Fibroblast of the conjunctiva (primary cell): Measurements from ENCODE around the gene CD2BP2.
"Not testable (repeated sequence)": the region's sequence is repeated elsewhere in the genome, so short reads cannot be mapped to it uniquely, and the experiment has no call there.

Experiments
- DNase-seq: peaks from one replicate; pipeline ENCODE4 v3.0.0-alpha.2; 2010; ENCODE audit warnings: low read depth

The CD2BP2 gene

GRCh38 chr16:30358990-30359870 is 4.1 kb upstream of the CD2BP2 start:
- no peak for DNase-seq

DNA sequence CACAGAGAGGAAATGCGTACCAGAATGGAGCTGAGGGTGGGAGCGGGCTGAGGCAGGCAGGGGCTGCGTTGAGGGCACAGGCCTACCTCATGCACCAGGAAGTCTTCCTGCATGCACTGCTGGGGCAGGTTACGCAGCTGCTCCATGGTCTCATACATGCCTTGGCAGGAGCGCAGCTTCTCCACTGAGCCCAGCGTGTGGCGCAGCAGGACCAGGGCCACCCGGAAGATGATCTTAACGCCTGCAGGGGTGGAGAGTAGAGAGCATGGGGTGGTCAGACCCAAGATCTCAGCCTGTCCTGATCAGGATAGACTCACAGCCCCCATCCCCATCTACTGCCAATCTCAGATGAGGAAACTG is 3.4 kb upstream of the CD2BP2 start:
- no peak for DNase-seq

DNA sequence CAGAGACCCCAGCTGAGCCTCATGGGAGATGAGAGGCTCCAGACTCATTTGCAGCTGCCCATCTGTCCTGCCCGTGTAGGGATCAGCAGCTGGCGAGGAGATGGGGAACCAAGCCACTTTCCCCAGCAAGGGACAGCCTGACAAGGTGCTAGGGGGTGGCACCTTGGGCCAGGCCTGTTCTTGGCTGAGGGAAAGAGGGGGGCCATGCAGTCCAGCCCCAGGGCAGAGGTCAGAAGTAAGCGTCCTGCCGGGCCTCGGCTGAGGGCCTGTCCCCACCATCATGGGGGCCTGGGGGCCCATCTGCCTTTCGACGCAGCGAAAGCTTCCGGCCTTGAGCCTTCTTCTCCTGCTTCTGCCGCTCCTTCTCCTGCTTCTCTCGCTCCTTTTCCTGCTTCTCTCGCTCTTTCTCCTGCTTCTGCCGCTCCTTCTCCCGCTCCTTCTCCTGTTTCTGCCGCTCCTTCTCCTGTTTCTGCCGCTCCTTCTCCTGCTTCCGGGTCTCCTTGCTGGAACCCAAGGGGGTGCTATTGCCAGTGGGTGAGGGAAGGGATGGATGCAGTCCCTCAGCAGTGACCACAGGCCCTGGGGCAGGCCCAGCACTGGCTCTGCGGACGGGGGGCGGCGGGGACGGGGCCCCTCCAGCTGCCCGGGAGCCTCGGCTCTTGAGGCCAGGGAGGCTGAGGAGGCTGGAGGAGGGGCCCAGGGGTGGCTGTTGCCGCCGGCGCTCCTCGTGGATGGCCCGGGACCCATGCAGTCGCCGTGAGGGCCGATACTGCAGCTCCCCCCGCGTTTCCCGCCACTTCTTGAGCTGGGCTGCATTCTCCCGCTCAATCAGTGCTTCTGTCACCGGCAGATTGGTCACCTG is 2.8 kb upstream of the CD2BP2 start:
- no peak for DNase-seq

DNA sequence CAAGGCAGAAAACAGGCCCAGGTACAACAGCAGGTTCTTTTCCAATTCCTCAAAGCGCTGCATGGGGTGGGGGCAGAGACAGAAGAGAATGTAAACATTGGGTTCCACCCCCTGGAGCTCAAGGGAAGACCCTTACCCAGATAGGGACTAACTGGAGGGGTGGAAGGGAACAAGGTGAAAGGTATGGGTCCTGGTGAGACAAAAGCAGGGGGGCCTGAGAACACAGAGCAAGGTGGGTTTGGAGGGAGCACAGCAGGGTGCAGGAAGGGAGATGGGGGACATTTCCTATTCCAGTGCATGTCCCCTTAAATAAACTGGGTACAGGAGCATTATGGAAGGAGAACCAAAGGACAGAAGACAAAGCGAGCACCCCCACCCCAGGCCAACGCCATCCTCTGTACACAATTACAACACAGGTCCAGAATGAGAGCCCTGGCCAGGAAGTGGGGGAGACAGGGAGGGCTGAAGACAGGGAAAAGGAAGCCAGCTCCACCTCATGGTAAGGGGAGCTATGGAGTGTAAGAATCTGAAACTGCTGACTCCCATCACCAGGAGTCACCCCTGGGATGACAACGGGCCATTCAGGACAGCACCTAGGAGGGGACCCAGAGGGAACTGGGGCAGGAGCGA is 2.1 kb upstream of the CD2BP2 start:
- no peak for DNase-seq

DNA sequence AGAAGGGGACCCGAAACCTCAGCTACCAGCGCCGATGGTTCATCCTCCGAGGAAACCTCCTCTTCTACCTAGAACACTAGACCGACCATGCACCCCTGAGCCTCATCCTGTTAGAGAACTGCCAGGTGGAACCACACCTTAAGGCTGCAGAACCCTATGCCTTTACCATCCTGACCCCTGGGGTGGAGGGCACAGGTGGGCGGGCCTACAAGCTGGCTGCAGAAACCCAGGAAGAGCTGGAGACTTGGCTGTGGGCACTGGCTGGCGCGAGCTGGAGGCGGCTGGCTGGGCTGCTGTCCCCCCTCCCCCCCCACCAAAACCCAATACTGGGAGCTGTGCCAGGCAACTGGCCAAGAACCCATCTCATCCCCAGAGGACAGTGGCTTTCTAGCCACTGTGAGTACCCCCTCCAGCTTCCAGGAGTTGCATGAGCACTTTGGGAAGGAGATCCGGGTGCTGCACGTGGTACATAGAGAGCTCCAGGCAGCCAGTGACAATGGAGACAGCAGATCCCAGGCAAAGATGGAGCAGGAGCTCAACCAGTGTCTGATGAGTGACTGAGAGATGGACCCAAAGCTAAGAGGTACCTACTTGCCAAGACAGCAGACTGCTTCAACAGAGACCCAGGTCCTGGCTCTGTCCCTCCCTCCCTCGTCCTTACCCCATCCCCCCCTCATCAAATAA is 1.4 kb upstream of the CD2BP2 start:
- no peak for DNase-seq

GRCh38 chr16:30355954-30356308 is 823 bp upstream of the CD2BP2 start:
- no peak for DNase-seq

- no peak for DNase-seq
These were observed 525 bp downstream of the CD2BP2 start for GRCh38 chr16:30354423-30355143.

- DNase-seq = no peak
These were observed 1.5 kb downstream of the CD2BP2 start for GRCh38 chr16:30353438-30354129.

DNA sequence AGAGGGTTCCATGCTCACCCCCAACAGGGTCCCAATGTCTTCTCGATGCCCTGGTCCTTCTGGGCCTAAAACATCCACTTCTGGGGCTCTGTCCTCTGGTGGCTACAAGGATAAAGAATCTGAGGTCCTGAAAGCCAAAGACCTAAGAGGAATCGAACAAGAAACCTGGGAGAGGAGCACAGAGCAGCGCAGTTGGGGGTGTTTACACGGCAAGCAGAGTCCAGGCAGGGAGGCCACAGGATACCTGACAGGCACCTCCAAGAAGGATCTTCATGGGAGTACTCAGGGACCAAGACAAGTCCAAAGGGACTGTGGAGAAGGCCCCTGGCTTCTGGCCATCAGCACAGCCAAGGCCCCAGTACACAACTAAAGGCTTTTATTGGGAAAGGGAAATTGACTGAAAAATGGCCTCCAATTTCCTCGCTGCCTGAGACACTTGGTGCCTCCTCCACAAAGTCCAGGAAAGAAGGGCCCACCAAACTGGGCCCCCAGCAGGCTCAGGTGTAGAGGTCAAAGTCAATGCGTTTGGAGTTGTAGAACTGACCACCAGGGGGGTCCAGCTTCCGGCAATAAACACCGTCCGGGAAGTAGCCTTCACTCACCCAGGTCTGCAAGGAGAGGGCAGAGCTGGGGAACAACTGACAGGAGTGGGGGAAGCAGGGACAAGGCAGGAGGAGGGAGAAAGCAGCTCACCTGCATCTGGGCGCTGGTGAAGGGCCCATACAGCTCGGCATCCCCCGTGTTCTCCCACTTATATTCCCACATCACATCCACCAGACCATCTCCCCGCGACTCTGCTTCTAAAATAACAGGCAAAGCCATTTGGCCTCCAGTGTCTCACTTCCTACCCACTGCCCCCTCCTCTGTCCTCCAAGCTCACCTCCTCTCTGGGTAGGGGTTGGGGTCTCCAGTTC is 2.4 kb downstream of the CD2BP2 start:
- DNase-seq = no peak

GRCh38 chr16:30351586-30352419 is 3.3 kb downstream of the CD2BP2 start:
- DNase-seq = peak; percentile 91

DNA sequence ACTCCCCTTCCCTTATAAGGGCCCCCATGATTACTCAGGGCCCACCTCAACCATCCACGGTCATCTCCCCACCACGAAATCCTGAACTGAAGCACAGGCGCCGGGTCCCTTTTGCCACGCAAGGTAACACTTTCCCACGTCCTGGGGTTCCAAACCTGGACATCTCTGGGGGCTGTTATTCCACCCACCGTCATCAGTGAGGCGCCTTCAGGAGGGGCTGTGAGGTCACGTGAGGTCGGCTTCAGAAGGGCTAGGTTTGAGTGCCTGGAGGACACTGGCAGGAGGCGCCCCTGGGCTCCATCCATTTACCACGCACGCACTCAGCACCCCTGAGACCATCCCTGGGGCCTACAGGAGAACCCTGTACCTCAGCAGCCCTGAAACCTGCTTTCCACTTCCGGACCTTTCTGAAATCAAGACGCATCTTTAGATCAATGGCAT is 4.1 kb downstream of the CD2BP2 start:
- DNase-seq = no peak

DNA sequence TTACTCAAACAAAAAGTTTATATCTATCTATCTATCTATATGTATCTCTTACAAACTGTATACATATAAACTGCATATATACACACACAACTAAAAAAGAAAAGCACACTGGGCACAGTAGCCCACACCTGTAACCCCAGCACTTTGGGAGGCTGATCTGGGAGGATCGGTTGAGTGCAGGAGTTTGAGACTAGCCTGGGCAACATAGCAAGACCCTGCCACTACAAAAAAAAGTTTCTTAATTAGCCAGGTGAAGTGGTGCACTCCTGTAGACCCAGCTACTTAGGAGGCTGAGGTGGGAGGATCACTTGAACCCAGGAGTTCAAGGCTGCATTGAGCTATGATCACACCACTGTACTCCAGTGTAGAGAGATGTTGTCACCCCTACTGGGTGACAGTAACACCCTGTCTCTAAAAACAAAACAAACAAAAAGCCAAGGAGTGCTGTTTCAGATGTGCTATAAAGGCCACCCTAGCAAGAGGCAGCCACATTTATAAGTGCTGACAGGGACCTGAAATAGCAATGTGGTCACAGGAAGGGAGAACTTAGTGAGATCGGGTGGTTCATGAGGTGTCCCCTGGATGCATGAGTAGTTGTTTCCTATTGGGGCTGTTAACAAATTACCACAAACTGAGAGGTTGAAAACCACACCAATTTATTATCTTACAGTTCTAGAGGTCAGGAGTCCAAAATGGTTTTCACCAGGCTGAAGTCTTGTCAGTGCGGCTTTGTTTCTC is 4.8 kb downstream of the CD2BP2 start:
- no peak for DNase-seq

DNA sequence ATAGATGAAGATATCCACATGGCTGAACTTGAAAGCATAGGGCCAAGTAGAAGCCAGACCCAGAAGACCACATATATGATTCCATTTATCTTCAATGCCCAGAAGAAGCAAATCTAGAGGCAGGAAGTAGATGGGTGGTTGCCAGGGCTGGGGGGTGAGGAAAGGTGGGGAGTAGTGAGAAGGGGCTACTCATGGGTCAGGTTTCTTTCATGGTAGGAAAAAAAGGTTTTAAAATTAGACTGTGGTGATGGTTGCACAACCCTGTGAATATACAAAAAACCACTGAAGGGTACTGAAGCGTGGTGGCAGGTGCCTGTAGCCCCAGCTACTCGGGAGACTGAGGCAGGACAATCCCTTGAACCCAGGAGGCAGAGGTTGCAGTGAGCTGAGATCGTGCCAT is 5.4 kb downstream of the CD2BP2 start:
- no peak for DNase-seq

- DNase-seq = no peak
These were observed 6.2 kb downstream of the CD2BP2 start for GRCh38 chr16:30348929-30349328.

DNA sequence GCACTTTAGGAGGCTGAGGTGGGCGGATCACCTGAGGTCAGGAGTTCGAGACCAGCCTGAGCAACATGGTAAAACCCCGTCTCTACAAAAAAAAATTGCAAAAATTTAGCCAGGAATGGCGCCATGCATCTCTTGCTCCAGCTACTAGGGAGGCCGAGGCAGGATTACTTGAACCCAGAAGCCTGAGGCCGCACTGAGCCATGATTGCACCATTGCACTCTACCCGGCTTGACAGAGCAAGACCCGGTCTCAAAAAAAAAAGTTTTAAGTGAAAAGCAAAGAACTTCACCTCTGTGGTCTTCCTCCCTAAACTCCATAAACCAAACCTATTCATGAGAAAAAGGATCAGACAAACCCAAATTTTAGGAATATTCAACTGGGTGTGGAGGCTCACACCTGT is 7.0 kb downstream of the CD2BP2 start:
- DNase-seq = no peak

GRCh38 chr16:30346286-30346685 is 8.8 kb downstream of the CD2BP2 start:
- DNase-seq = no peak

GRCh38 chr16:30343491-30343820 is 11.7 kb downstream of the CD2BP2 start:
- DNase-seq = not testable (repeated sequence)

- DNase-seq = no peak
These were observed 12.2 kb downstream of the CD2BP2 start for GRCh38 chr16:30342751-30343490.
